PFSK-1 (cell line): ENCODE measurements around the gene ASB4.

Source experiments
- POLR2AphosphoS5 ChIP-seq: IDR thresholded peaks from 2 replicates; pipeline ENCODE4 v1.6.1; 2012; ENCODE audit warnings: low read depth, mild to moderate bottlenecking, control low read depth, low read length, moderate library complexity
- REST ChIP-seq, 2 experiments: IDR thresholded peaks; 2 replicates each; pipeline versions ENCODE4 v1.6.1 to v1.8.0; 2011 to 2012; ENCODE audit warnings: low read depth in 2 of 2, low read length in 2 of 2, control low read depth in 1 of 2, inconsistent platforms in 1 of 2, mild to moderate bottlenecking in 1 of 2, moderate library complexity in 1 of 2; ENCODE audit not compliant: insufficient read depth in 1 of 2
- TAF1 ChIP-seq: IDR thresholded peaks from 2 replicates; pipeline ENCODE4 v1.6.1; 2012; ENCODE audit warnings: low read length, control low read depth, borderline replicate concordance; ENCODE audit not compliant: insufficient read depth

GRCh38 chr7:95472581-95473161 is 13.1 kb upstream of the ASB4 start:
- TF ChIP-seq TAF1 (no peak), REST (IDR thresholded peaks at IDR 0.05; ENCODE audit: insufficient read depth in 1 of 2, low read depth in 2 of 2, low read length in 2 of 2) (no peak), POLR2AphosphoS5 (no peak)
